Kidney (tissue), 14 donors: ENCODE results near the gene ADGRV1. TPM values are rescaled to one million over a fixed set of nuclear protein-coding genes. Genes with fewer than 3 reads are reported as not detected.

Experiments used
- DNase-seq, 5 donors: peaks; one replicate each; pipeline ENCODE4 v3.0.0-alpha.2; 2013 to 2020
- FAIRE-seq: peaks from 2 replicates; lab custom pipeline; 2012; peaks lifted over from hg19 to GRCh38; lab: Jason Lieb, UNC
- H3K27ac ChIP-seq, 2 donors: one replicate each; pipeline ENCODE4 v1.7.0; 2013; ENCODE audit warnings: low read depth in 2 of 2, low read length in 2 of 2, inconsistent platforms in 1 of 2
- H3K27me3 ChIP-seq: one replicate; pipeline ENCODE4 v1.7.1; 2013; ENCODE audit warnings: low read length, inconsistent platforms; ENCODE audit not compliant: control insufficient read depth, insufficient read depth
- H3K36me3 ChIP-seq, 3 donors: one replicate each; pipeline versions ENCODE4 v1.7.0 to v1.7.1; 2013; ENCODE audit warnings: low read length in 3 of 3, control low read depth in 1 of 3, inconsistent platforms in 1 of 3; ENCODE audit not compliant: insufficient read depth in 3 of 3, control insufficient read depth in 2 of 3
- H3K4me1 ChIP-seq, 3 donors: one replicate each; pipeline versions ENCODE4 v1.7.0 to v1.7.1; 2013; ENCODE audit warnings: low read length in 3 of 3, inconsistent platforms in 1 of 3, low read depth in 1 of 3; ENCODE audit not compliant: control insufficient read depth in 2 of 3, insufficient read depth in 2 of 3
- H3K4me3 ChIP-seq, 3 donors: one replicate each; pipeline versions ENCODE4 v1.7.0 to v1.8.1; 2013; ENCODE audit warnings: low read length in 3 of 3, control low read depth in 1 of 3, inconsistent platforms in 1 of 3
- H3K9ac ChIP-seq, 3 donors: one replicate each; pipeline versions ENCODE4 v1.7.0 to v1.7.1; 2013; ENCODE audit warnings: low read length in 3 of 3, control low read depth in 1 of 3, inconsistent platforms in 1 of 3
- H3K9me3 ChIP-seq, 3 donors: one replicate each; pipeline versions ENCODE4 v1.7.0 to v1.7.1; 2013; ENCODE audit warnings: low read length in 3 of 3, control low read depth in 1 of 3, inconsistent platforms in 1 of 3; ENCODE audit not compliant: control insufficient read depth in 2 of 3, insufficient read depth in 1 of 3
- CTCF ChIP-seq: IDR thresholded peaks from 3 replicates; pipeline ENCODE4 v1.5.1; 2012; ENCODE audit warnings: mild to moderate bottlenecking, moderate library complexity, borderline replicate concordance; ENCODE audit not compliant: insufficient read depth; ENCODE audit errors: extremely low read depth
- intact Hi-C: fragments of 100-400 bp; cut with DNase I; formaldehyde crosslinking; loops from one replicate; pipeline ENCODE4 v1.11.1; 2022
- polyA plus RNA-seq: library from polyadenylated mRNA; stranded (reverse); fragments of 350-450 nt; fragmentation: Illumina TruSeq; extraction: RNeasy Lipid Tissue Mini Kit (QIAGEN cat#74804); gene quantifications from one replicate; pipeline ENCODE4 v1.2.3, GENCODE V29; 2014; ENCODE audit warnings: low read depth, low replicate concordance; ENCODE audit not compliant: insufficient read depth
- total RNA-seq: library from RNA; stranded (reverse); fragmentation: NEBNext Ultra II Directional; extraction: Animal tissue kit (Norgen Biotek cat#: 25700); gene quantifications from one replicate; pipeline ENCODE4 v1.2.1, GENCODE V29; 2021
- donor health status: control.
- donor health status: control.
- donor health status: control.
- donor health status: control.
- donor health status: control.
- donor health status: DM: yes; HTN: yes; CAD: no.
- donor health status: Normal renal cell carcinoma (clear cell type).

Gene ADGRV1
- total and polyA plus RNA-seq, 2 donors from 2014 or later, result 7.0 to 7.3 TPM

- no peak overlapping the region for H3K4me3 ChIP-seq
- no peaks in the 10 kb centered on the region for H3K9me3 ChIP-seq
- no peaks in the 10 kb centered on the region for H3K36me3 ChIP-seq
- intact Hi-C loops, result no loop called here
- no peak overlapping the region for H3K9ac ChIP-seq
- TF ChIP-seq CTCF, result no peak
- no peak overlapping the region for H3K27ac ChIP-seq
- H3K27me3 ChIP-seq, result no peaks in the 10 kb centered on the region
- no peak for FAIRE-seq
- peaks cover 2 to 24% (median 6%) of the 10 kb centered on the region in 3 donors for H3K4me1 ChIP-seq
- no peak for DNase-seq
Measured at GRCh38 chr5:90944116-90944515, 385.5 kb downstream of the ADGRV1 start.

- H3K9ac ChIP-seq, result no peak overlapping the region
- FAIRE-seq, result no peak
- H3K4me1 ChIP-seq, result no peaks in the 10 kb centered on the region
- H3K36me3 ChIP-seq, result no peaks in the 10 kb centered on the region
- no peak overlapping the region for H3K27ac ChIP-seq
- no peak overlapping the region for H3K4me3 ChIP-seq
- no peaks in the 10 kb centered on the region for H3K27me3 ChIP-seq
- DNase-seq, result no peak
- intact Hi-C loops, result no loop called here
- H3K9me3 ChIP-seq, result no peaks in the 10 kb centered on the region
- no peak for TF ChIP-seq CTCF
Measured at GRCh38 chr5:90947667-90948066, 389.1 kb downstream of the ADGRV1 start.

GRCh38 chr5:90948969-90949368 lies 390.4 kb downstream of the ADGRV1 start:
- no peak for FAIRE-seq
- no peaks in the 10 kb centered on the region for H3K9me3 ChIP-seq

More at GRCh38 chr5:90948969-90949368, 390.4 kb downstream of the ADGRV1 start:
- Histone ChIP-seq H3K27me3 (no peaks in the 10 kb centered on the region), H3K36me3 (no peaks in the 10 kb centered on the region), H3K4me3 (no peak overlapping the region), H3K27ac (no peak overlapping the region), H3K4me1 (no peaks in the 10 kb centered on the region), H3K9ac (no peak overlapping the region)
- no peak for DNase-seq
- intact Hi-C loops, result no loop called here
- no peak for TF ChIP-seq CTCF
